ENCODE results near the gene NR5A2. TPM values are rescaled to one million over a fixed set of nuclear protein-coding genes. Genes with fewer than 3 reads are reported as not detected.

NR5A2 gene
- total and polyA plus RNA-seq, 10 of the 15 experiments (the other 5 are each of a cell fraction or from before 2014, with no cell fraction given), result 0.02 to 0.60 (median 0.15) TPM; not detected in 1

GRCh38 chr1:200115532-200115931, 88.0 kb downstream of the NR5A2 start:
- H3K4me1 ChIP-seq (ENCODE audit: control insufficient read depth, insufficient read depth, low read length), result no peaks in the 10 kb centered on the region; the same call in 1 of the 2 replicates
- no peak overlapping the region for H3K4me3 ChIP-seq
- H3K9ac ChIP-seq (ENCODE audit: control insufficient read depth, insufficient read depth, low read length), result no peak overlapping the region
- RAD21 ChIA-PET (ENCODE audit: unreplicated experiment), result interaction anchor here (1.1 to 5.5 kb wide), 2 partner anchors 14 to 17 kb away, joined by 3 to 41 read pairs; no protein-coding TSS in a partner anchor
- no peaks in the 10 kb centered on the region for H3K9me3 ChIP-seq (replicated peaks; ENCODE audit: control insufficient read depth, insufficient read depth, low read length)
- H3K27ac ChIP-seq (ENCODE audit: control insufficient read depth, insufficient read depth), result no peak overlapping the region
- in situ Hi-C loops (cut with MboI), result no loop called here
- DNase-seq (ENCODE audit: low read depth, low spot score) (no peak), FAIRE-seq (no peak), ATAC-seq (peak; percentile 83)
- H3K36me3 ChIP-seq (ENCODE audit: control insufficient read depth in 2 of 2, insufficient read depth in 2 of 2, low read length in 1 of 2), result no peaks in the 10 kb centered on the region
- H3K27me3 ChIP-seq (replicated peaks in 1 of 2; ENCODE audit: control insufficient read depth in 2 of 2, insufficient read depth in 2 of 2, low read length in 1 of 2), result no peaks in the 10 kb centered on the region
- BruUV-seq (replicated peaks), result no TSS peak
- SMC1A ChIA-PET (ENCODE audit: uncharacterized antibody, unreplicated experiment), result interaction anchor here (1.4 to 8.7 kb wide), 8 partner anchors 11 to 160 kb away, joined by 3 to 89 read pairs (median 5); no protein-coding TSS in a partner anchor
- CTCF ChIA-PET, result interaction anchor here (1.1 to 1.8 kb wide), 2 partner anchors 17 to 24 kb away, joined by 3 to 6 read pairs; no protein-coding TSS in a partner anchor
- no peaks in the 10 kb centered on the region for H3K79me2 ChIP-seq (ENCODE audit: control insufficient read depth, insufficient read depth, low read length)
- POLR2A ChIA-PET, result interaction anchor here (0.6 to 1.5 kb wide), 6 partner anchors 13 to 188 kb away, joined by 3 to 6 read pairs (median 4); no protein-coding TSS in a partner anchor
- intact Hi-C loops (cut with micrococcal nuclease; ENCODE audit: unreplicated experiment), result no loop called here
- H4K20me1 ChIP-seq (ENCODE audit: control insufficient read depth, insufficient read depth), result no peaks in the 10 kb centered on the region
- 0% methylated on average over 1 of the region's 1 CpG for WGBS (ENCODE audit: insufficient coverage, insufficient replicate concordance, low lambda C conversion rate, missing lambda C conversion rate)
- 0 out of 2 replicates have a peak overlapping the region, but pooled peaks have one; percentile 25 for H3K4me2 ChIP-seq (ENCODE audit: control insufficient read depth, insufficient read depth)
- 0 out of 2 replicates have a peak overlapping the region, but pooled peaks have one; percentile 1 for H2AFZ ChIP-seq (ENCODE audit: control insufficient read depth, low read depth, low read length)
- TF ChIP-seq JUND (IDR thresholded peaks at IDR 0.05; ENCODE audit: low read depth, low read length), result no peak
- TF ChIP-seq USF1 (IDR thresholded peaks at IDR 0.05; ENCODE audit: borderline replicate concordance, extremely low read length, insufficient read depth, low read depth, low read length), result no peak
- TF ChIP-seq IRF5 (IDR thresholded peaks at IDR 0.05; ENCODE audit: borderline replicate concordance), result no peak
- TF ChIP-seq RAD51 (IDR thresholded peaks at IDR 0.05), result no peak
- peak; percentile 12 to 25; a peak in 2 of 4 replicates for TF ChIP-seq IKZF2 (IDR thresholded peaks at IDR 0.05)
- TF ChIP-seq ZSCAN29 (IDR thresholded peaks at IDR 0.05), result no peak
- peak; percentile 52; the same call in 1 of the 2 replicates for TF ChIP-seq RELB (IDR thresholded peaks at IDR 0.05; ENCODE audit: low read depth)
- 0 out of 2 replicates have a peak, but pooled peaks have one; percentile 10 for TF ChIP-seq NR2F1 (conservative IDR thresholded peaks at IDR 0.05)
- no peak for TF ChIP-seq PBX3 (IDR thresholded peaks at IDR 0.05; ENCODE audit: insufficient replicate concordance, low read depth, low read length)
- peak; percentile 44 for TF ChIP-seq IKZF1 (conservative IDR thresholded peaks at IDR 0.05)
- no peak for TF ChIP-seq EED (IDR thresholded peaks at IDR 0.05; ENCODE audit: low read depth)
- TF ChIP-seq MXI1 (IDR thresholded peaks at IDR 0.05; ENCODE audit: low read depth, low read length), result no peak
- TF ChIP-seq BMI1 (IDR thresholded peaks at IDR 0.05; ENCODE audit: borderline replicate concordance), result no peak
- TF ChIP-seq CTCF (IDR thresholded peaks at IDR 0.05 in 2 of 3, conservative IDR thresholded peaks at IDR 0.05 in 1 of 3; ENCODE audit: control insufficient read depth in 2 of 3, extremely low read depth in 1 of 3, insufficient read depth in 1 of 3, low read depth in 3 of 3, low read length in 3 of 3), result no peak
- TF ChIP-seq NFXL1 (IDR thresholded peaks at IDR 0.05; ENCODE audit: borderline replicate concordance), result no peak
- 0 out of 2 replicates have a peak, but pooled peaks have one; percentile 50 for TF ChIP-seq NBN (IDR thresholded peaks at IDR 0.05)
- peak; percentile 35; the same call in 1 of the 2 replicates for TF ChIP-seq ATF7 (IDR thresholded peaks at IDR 0.05; ENCODE audit: low read depth)

All from GM12878 (cell line).